IMR-90 (cell line): ENCODE data around the gene POM121L2. TPM values are rescaled to one million over a fixed set of nuclear protein-coding genes. Genes with fewer than 3 reads are reported as not detected.

Experiments
- ATAC-seq: fragments of 200-7000 bp; cut with Tn5 transposase; 2 replicates; pipeline ENCODE4 v1.9.1; 2020; ENCODE audit warnings: low read depth, mild to moderate bottlenecking, moderate library complexity
- BruUV-seq: library from RNA; stranded (reverse); fragments of 400-500 nt; replicated peaks from 2 replicates; lab custom pipeline; 2021; lab: Mats Ljungman, UMichigan
- CTCF ChIA-PET: fragments of 300-600 bp; formaldehyde crosslinking; extraction: SDS; loops from one replicate; lab custom pipeline; 2021; ENCODE audit warnings: antibody characterized with exemption; lab: Yijun Ruan, JAX
- POLR2A ChIA-PET: fragments of 300-600 bp; sonication (Branson Sonifier 250); formaldehyde crosslinking; loops from one replicate; lab custom pipeline; 2022; ENCODE audit warnings: antibody characterized with exemption; ENCODE audit not compliant: unreplicated experiment; lab: Charles Lee
- DNase-seq: peaks from one replicate; pipeline ENCODE4 v3.0.0; 2013
- H2AFZ ChIP-seq: replicated peaks from 2 replicates; pipeline ENCODE3; 2013; ENCODE audit warnings: low read length, mild to moderate bottlenecking; ENCODE audit not compliant: poor library complexity
- H2AK5ac ChIP-seq: 2 replicates; pipeline ENCODE4 v1.6.1; 2013; ENCODE audit warnings: low read depth, low read length, inconsistent platforms
- H2AK9ac ChIP-seq: replicated peaks from 2 replicates; pipeline ENCODE3; 2013; ENCODE audit warnings: mild to moderate bottlenecking, low read depth, low read length, moderate library complexity; ENCODE audit not compliant: poor library complexity
- H2BK120ac ChIP-seq: 2 replicates; pipeline ENCODE4 v1.6.1; 2013; ENCODE audit warnings: low read depth, low read length, inconsistent platforms
- H2BK15ac ChIP-seq: 3 replicates; pipeline ENCODE4 v1.6.1; 2013; ENCODE audit warnings: low read depth, low read length, inconsistent platforms
- H2BK20ac ChIP-seq: 2 replicates; pipeline ENCODE4 v1.6.1; 2013; ENCODE audit warnings: low read depth, mild to moderate bottlenecking, inconsistent platforms, low read length, moderate library complexity
- H2BK5ac ChIP-seq: 2 replicates; pipeline ENCODE4 v1.6.1; 2013; ENCODE audit warnings: mild to moderate bottlenecking, low read depth, low read length, inconsistent platforms; ENCODE audit not compliant: poor library complexity, severe bottlenecking
- H3K14ac ChIP-seq: replicated peaks from 2 replicates; pipeline ENCODE4 v1.6.1; 2013; ENCODE audit warnings: low read depth, low read length, inconsistent platforms
- H3K18ac ChIP-seq: 2 replicates; pipeline ENCODE4 v1.6.1; 2013; ENCODE audit warnings: low read depth, low read length, control low read depth
- H3K23ac ChIP-seq: 2 replicates; pipeline ENCODE4 v1.6.1; 2013; ENCODE audit warnings: low read depth, low read length, inconsistent platforms
- H3K27ac ChIP-seq: 2 replicates; pipeline ENCODE4 v1.5.1; 2013; ENCODE audit warnings: mild to moderate bottlenecking, control low read depth, low read length; ENCODE audit not compliant: insufficient read depth
- H3K27me3 ChIP-seq: 2 replicates; pipeline ENCODE4 v1.6.1; 2013; ENCODE audit warnings: low read length; ENCODE audit not compliant: control insufficient read depth, insufficient read depth
- H3K36me3 ChIP-seq: 2 replicates; pipeline ENCODE4 v1.6.1; 2013; ENCODE audit warnings: low read length, mixed read lengths; ENCODE audit not compliant: control insufficient read depth, insufficient read depth
- H3K4ac ChIP-seq: 2 replicates; pipeline ENCODE4 v1.6.1; 2013; ENCODE audit warnings: low read depth, low read length, inconsistent platforms
- H3K4me1 ChIP-seq: 2 replicates; pipeline ENCODE4 v1.6.1; 2013; ENCODE audit warnings: low read length, mixed read lengths; ENCODE audit not compliant: control insufficient read depth, insufficient read depth
- H3K4me2 ChIP-seq: 2 replicates; pipeline ENCODE4 v1.6.1; 2013; ENCODE audit warnings: low read depth, mild to moderate bottlenecking, control low read depth, low read length, moderate library complexity
- H3K4me3 ChIP-seq: 2 replicates; pipeline ENCODE4 v1.5.1; 2013; ENCODE audit warnings: low read depth, mild to moderate bottlenecking, control low read depth, low read length, moderate library complexity; ENCODE audit not compliant: insufficient read depth
- H3K56ac ChIP-seq: 2 replicates; pipeline ENCODE4 v1.6.1; 2013; ENCODE audit warnings: low read length, inconsistent platforms; ENCODE audit not compliant: insufficient read depth; ENCODE audit errors: extremely low read depth
- H3K79me1 ChIP-seq, 2 experiments: 2 replicates each; pipeline ENCODE4 v1.6.1; 2013; ENCODE audit warnings: low read length in 2 of 2, inconsistent platforms in 1 of 2, low read depth in 1 of 2
- H3K9ac ChIP-seq: 2 replicates; pipeline ENCODE4 v1.6.1; 2013; ENCODE audit warnings: low read depth, low read length, control low read depth
- H3K9me1 ChIP-seq: 2 replicates; pipeline ENCODE4 v1.6.1; 2013; ENCODE audit warnings: low read length, inconsistent platforms; ENCODE audit not compliant: insufficient read depth
- H3K9me3 ChIP-seq: 2 replicates; pipeline ENCODE4 v1.6.1; 2013; ENCODE audit warnings: low read length; ENCODE audit not compliant: control insufficient read depth, insufficient read depth
- H4K20me1 ChIP-seq: 2 replicates; pipeline ENCODE4 v1.6.1; 2013; ENCODE audit warnings: low read length, inconsistent platforms; ENCODE audit not compliant: insufficient read depth
- H4K5ac ChIP-seq: 2 replicates; pipeline ENCODE4 v1.6.1; 2013; ENCODE audit warnings: mild to moderate bottlenecking, low read depth, low read length, control low read depth
- H4K8ac ChIP-seq, 2 experiments: 2 replicates each; pipeline ENCODE4 v1.6.1; 2013; ENCODE audit warnings: low read depth in 2 of 2, low read length in 2 of 2, control low read depth in 1 of 2, inconsistent platforms in 1 of 2
- H4K91ac ChIP-seq: 2 replicates; pipeline ENCODE4 v1.6.1; 2013; ENCODE audit warnings: low read depth, low read length, inconsistent platforms; ENCODE audit not compliant: insufficient read depth
- RCOR1 ChIP-seq: IDR thresholded peaks from 2 replicates; pipeline ENCODE4 v1.6.1; 2012; ENCODE audit warnings: mild to moderate bottlenecking, low read length, improper control_type of control experiment; ENCODE audit not compliant: insufficient replicate concordance
- SMC3 ChIP-seq: fragments of 150-350 bp; IDR thresholded peaks from 2 replicates; pipeline ENCODE4 v1.6.1; 2016; ENCODE audit warnings: low read depth, mild to moderate bottlenecking, antibody characterized with exemption, low read length, moderate library complexity
- WGBS, 2 experiments: methylation state at CpG; one replicate each; pipeline versions ENCODE4 v1.1.5 to v1.1.7; 2013; ENCODE audit warnings: missing lambda C conversion rate in 2 of 2; ENCODE audit not compliant: insufficient read length in 1 of 2; ENCODE audit errors: extremely low coverage in 2 of 2; 5-methylcytosine and 5-hydroxymethylcytosine counted together
- dilution Hi-C: fragments of 300-500 bp; cut with HindIII; formaldehyde crosslinking; loops from one replicate; pipeline ENCODE4 v1.14.3; 2018; ENCODE audit warnings: low sequenced_read_pairs; ENCODE audit not compliant: unreplicated experiment
- in situ Hi-C: fragments of 300-500 bp; cut with MboI; formaldehyde crosslinking; loops from 3 replicates; pipeline ENCODE4 v1.14.3; 2019; ENCODE audit warnings: low sequenced_read_pairs, inconsistent platforms, mixed read lengths
- intact Hi-C: fragments of 100-400 bp; cut with micrococcal nuclease; formaldehyde crosslinking; loops from 2 replicates; pipeline ENCODE4 v1.10.0; 2022
- polyA plus RNA-seq, 3 experiments: library from polyadenylated mRNA; depleted of rRNA; stranded (reverse); fragments of >200 nt; gene quantifications; 2 replicates each; pipeline ENCODE4 v1.2.3, GENCODE V29; 2012; ENCODE audit warnings: low replicate concordance in 1 of 3
- total RNA-seq: library from RNA; depleted of rRNA; stranded (reverse); fragments of >200 nt; gene quantifications from 2 replicates; pipeline ENCODE4 v1.2.3, GENCODE V29; 2012

POM121L2 gene
- total and polyA plus RNA-seq, 2 of the 4 experiments (the other 2 are of a cell fraction), result not detected

DNA sequence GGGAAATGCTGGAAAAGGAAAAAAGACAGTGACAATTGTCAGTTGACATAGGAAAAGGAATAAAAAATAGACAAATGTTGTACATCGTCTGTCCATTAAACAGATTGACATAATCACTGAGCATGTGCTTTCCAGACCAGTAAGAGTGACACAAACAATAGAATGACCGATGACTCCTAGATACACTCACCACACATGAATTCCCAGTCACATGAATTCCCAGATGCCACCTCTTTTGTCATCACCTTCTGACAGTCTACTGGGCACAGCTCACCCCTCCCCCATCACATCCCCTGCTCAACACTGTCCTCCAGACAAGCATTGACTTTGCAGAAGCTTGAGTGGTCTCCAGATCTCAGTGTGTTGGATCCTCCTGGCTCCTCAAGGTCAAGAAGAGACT is 25.9 kb downstream of the POM121L2 start:
- dilution Hi-C loops, result no loop called here
- no TSS peak for BruUV-seq

More for the DNA sequence above, 25.9 kb downstream of the POM121L2 start:
- Histone ChIP-seq H4K20me1 (no peaks in the 10 kb centered on the region), H2AK5ac (no peak overlapping the region), H2BK5ac (no peak overlapping the region), H3K18ac (no peak overlapping the region), H3K9ac (no peak overlapping the region), H4K5ac (no peak overlapping the region), H3K14ac (no peak overlapping the region), H3K23ac (no peak overlapping the region), H3K27ac (no peak overlapping the region), H3K56ac (no peak overlapping the region), H2BK15ac (no peak overlapping the region), H3K79me1 (no peaks in the 10 kb centered on the region), H3K4me3 (no peak overlapping the region), H4K91ac (no peak overlapping the region), H3K36me3 (no peaks in the 10 kb centered on the region), H3K27me3 (peaks cover 60% of the 10 kb centered on the region), H3K9me1 (no peaks in the 10 kb centered on the region), H3K4me2 (no peak overlapping the region), H2BK120ac (no peak overlapping the region), H2AK9ac (no peak overlapping the region), H4K8ac (no peak overlapping the region), H2AFZ (no peak overlapping the region), H2BK20ac (no peak overlapping the region), H3K4me1 (no peaks in the 10 kb centered on the region), H3K4ac (no peak overlapping the region), H3K9me3 (peaks cover 4% of the 10 kb centered on the region)
- in situ Hi-C loops, result no loop called here
- ChIA-PET CTCF (no interaction called here), POLR2A (no interaction called here)
- TF ChIP-seq RCOR1 (no peak), SMC3 (no peak)
- no peak for ATAC-seq
- no peak for DNase-seq
- no CpG with 5 or more reads among the region's 2 CpGs for WGBS, 2 experiments
- intact Hi-C loops, result no loop called here
